PFSK-1 (cell line): ENCODE measurements around the gene PDE3A.

ENCODE experiments used
- POLR2AphosphoS5 ChIP-seq: IDR thresholded peaks from 2 replicates; pipeline ENCODE4 v1.6.1; 2012; ENCODE audit warnings: low read depth, mild to moderate bottlenecking, control low read depth, low read length, moderate library complexity
- TF ChIP-seq, protein P1 (sequence below), 2 experiments: IDR thresholded peaks; 2 replicates each; pipeline versions ENCODE4 v1.6.1 to v1.8.0; 2011 to 2012; ENCODE audit warnings: low read depth in 2 of 2, low read length in 2 of 2, control low read depth in 1 of 2, inconsistent platforms in 1 of 2, mild to moderate bottlenecking in 1 of 2, moderate library complexity in 1 of 2; ENCODE audit not compliant: insufficient read depth in 1 of 2

DNA sequence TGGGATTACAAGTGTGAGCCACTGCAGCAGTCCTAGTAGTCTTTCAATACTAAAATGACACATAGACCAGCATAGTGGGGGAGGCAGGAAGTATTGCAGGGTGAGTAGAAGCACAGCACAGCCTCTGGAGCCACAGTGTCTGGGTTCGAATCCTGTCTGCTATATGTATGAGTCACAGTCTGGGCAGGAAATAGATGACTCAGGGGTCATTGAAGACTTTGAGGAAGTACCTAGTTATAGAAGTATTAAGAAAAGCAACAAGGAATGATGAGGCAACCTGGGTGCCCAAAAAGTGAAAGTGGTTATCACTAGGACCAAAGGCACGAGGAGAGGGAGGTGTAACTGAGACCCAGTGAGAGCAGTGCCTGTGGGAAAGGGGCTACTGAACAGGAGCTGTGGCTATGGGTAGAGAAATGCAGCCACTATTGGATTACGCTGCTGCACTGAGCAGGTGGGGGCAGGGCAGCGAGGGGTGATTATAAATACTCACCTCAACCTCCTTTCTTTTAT is 124.0 kb downstream of the PDE3A start:
- TF ChIP-seq, protein P1, sequence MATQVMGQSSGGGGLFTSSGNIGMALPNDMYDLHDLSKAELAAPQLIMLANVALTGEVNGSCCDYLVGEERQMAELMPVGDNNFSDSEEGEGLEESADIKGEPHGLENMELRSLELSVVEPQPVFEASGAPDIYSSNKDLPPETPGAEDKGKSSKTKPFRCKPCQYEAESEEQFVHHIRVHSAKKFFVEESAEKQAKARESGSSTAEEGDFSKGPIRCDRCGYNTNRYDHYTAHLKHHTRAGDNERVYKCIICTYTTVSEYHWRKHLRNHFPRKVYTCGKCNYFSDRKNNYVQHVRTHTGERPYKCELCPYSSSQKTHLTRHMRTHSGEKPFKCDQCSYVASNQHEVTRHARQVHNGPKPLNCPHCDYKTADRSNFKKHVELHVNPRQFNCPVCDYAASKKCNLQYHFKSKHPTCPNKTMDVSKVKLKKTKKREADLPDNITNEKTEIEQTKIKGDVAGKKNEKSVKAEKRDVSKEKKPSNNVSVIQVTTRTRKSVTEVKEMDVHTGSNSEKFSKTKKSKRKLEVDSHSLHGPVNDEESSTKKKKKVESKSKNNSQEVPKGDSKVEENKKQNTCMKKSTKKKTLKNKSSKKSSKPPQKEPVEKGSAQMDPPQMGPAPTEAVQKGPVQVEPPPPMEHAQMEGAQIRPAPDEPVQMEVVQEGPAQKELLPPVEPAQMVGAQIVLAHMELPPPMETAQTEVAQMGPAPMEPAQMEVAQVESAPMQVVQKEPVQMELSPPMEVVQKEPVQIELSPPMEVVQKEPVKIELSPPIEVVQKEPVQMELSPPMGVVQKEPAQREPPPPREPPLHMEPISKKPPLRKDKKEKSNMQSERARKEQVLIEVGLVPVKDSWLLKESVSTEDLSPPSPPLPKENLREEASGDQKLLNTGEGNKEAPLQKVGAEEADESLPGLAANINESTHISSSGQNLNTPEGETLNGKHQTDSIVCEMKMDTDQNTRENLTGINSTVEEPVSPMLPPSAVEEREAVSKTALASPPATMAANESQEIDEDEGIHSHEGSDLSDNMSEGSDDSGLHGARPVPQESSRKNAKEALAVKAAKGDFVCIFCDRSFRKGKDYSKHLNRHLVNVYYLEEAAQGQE (IDR thresholded peaks at IDR 0.05; ENCODE audit: insufficient read depth in 1 of 2, low read depth in 2 of 2, low read length in 2 of 2), result no peak
- 0 out of 2 replicates have a peak, but pooled peaks have one; percentile 21 for TF ChIP-seq POLR2AphosphoS5
